ENCODE measurements around the gene IL3RA.
"Not testable (repeated sequence)": the region's sequence is repeated elsewhere in the genome, so short reads cannot be mapped to it uniquely, and the experiment has no call there.

IL3RA gene

DNA sequence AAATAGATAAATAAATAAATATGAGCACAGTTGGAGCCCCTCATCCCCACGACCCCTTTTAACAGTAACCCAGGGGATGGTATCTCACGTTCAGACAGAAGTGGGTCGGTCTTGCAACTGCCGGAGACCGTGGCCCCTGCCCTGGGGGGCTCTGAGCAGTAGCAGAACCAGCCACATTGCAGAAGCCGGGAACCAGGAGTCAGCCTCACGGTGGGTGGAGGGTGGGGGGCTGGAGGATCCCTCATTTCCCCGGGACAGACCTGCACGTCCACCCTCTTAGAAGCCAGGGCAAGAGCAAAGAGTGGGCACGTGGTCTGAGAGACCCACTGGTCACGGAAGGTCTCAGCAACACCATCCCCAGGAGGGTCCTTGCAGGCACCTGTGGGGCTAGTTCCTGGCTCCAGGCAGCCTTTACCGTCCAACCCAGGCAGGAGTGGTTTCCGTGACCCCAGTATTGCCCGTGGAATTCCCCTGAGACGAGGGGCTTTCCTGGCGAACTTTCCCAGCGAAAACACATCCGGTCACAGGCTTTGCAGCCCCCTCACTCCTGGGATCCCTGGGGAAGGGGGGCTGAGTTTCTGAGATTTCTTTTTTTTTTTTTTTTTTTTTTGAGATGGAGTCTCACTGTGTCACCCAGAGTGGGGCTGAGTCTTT is 8.8 kb upstream of the IL3RA start:
- DNase-seq (ENCODE audit: low read depth in 2 of 2, low spot score in 1 of 2) = no peak

DNA sequence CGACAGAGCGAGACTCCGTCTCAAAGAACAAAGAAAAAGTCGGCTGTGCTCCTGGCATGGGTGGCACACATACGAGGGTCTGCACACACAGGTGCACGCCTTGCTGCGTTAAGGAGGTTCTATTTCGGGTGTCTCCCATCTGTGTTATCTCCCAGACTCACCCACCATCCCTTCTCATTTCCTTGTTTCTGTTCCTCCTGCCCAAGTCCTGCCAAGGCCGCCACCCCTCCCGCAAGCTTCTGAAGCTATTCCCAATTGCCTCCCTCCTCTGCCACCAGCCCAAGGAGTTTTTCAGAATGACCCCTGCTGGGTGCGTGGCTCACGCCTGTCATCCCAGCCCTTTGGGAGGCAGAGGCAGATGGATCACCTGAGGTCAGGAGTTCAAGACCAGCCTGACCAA is 6.0 kb upstream of the IL3RA start:
- no peak for DNase-seq (ENCODE audit: low read depth in 2 of 2, low spot score in 1 of 2)

DNA sequence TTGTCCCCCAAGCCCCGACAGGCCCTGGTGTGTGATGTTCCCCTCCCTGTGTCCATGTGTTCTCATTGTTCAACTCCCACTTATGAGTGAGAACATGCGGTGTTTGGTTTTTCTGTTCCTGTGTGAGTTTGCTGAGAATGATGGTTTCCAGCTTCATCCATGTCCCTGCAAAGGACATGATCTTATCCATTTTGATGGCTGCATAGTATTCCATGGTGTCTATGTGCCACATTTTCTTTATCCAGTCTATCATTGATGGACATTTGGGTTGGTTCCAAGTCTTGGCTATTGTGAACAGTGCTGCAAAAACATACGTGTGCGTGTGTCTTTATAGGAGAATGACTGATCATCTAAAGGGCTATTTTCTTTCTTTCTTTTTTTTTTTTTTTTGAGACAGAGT is 4.2 kb upstream of the IL3RA start:
- not testable (repeated sequence) for DNase-seq (ENCODE audit: low read depth in 2 of 2, low spot score in 1 of 2)

DNA sequence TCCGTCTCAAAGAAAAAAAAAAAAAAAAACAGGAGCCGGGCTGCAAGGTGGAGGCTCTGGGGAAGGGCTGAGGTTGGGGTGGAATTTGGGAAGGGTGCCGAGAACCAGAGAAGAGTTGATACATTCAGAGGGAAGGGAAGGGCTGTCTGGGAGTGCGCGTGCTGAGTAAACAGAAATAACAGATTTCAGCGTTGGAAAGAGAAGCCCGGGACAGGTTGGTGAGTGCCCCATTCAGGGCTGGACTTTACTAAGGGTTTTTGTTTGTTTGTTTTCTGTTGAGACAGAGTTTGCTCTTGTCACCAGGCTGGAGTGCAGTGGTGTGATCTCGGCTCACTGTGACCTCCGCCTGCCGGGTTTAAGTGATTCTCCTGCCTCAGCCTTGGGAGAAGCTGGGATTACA is 1.7 kb upstream of the IL3RA start:
- DNase-seq (ENCODE audit: low read depth in 2 of 2, low spot score in 1 of 2) = no peak

DNA sequence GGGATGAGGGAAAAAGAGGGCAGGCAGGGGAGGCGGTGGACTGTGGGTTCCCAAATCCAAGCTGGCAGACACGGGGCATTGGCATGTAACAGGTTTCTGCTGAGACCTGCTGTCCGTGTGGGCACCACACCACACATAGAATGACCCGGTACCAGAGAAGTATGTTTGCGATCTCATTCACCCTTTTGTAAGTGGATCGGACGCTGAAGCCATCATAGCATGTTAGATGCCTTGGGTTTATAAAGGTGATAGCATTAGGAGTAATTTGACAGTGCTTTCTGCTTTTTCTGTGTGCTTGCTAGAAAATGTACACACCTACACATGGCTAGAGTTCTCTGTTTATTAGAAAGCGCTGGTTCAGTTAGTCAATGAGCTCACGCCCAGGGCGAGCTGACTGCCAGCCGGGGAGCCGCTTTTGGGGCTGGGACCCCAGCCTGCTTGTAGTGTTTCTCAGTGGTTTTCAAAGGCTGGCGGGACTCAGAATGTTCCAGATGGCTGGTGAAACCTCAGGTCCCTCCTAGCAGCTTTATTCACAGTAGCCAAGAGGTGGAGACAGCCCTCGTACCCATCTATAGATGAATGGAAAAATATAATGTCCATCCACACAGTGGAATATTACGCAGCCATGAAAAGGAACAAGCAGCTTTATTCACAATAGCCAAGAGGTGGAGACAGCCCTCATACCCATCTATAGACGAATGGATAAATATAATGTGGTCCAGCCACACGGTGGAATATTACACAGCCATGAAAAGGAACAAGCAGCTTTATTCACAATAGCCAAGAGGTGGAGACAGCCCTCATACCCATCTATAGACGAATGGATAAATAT is 579 bp downstream of the IL3RA start:
- DNase-seq (ENCODE audit: low read depth in 2 of 2, low spot score in 1 of 2) = no peak

DNA sequence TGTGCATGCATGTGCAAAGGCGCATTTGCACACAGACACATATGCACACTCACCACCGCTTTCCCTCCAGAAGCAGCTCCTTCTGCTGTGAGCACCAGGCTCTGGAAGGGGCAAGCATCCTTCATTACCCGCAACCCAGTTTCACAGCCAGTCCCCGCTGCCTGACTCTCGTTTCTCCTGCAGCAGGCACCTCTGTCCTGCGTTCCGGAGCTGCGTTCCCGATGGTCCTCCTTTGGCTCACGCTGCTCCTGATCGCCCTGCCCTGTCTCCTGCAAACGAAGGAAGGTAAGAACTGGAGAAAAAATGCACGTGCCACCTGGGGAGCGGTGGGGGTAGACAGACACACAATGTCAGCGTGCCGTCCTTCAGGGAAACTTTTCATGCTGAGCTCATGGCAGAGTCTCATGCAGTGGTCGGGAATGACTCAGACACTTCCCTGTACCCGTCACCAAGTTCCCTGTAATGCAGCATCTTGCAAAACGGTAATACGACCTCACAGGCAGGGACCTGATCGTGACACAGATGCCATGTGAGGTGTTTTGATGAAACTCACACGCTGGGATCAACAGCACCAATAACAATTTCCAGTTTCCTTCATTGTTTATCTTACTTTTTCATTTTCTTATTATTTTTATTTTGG is 5.1 kb downstream of the IL3RA start:
- no peak for DNase-seq (ENCODE audit: low read depth in 2 of 2, low spot score in 1 of 2)

DNA sequence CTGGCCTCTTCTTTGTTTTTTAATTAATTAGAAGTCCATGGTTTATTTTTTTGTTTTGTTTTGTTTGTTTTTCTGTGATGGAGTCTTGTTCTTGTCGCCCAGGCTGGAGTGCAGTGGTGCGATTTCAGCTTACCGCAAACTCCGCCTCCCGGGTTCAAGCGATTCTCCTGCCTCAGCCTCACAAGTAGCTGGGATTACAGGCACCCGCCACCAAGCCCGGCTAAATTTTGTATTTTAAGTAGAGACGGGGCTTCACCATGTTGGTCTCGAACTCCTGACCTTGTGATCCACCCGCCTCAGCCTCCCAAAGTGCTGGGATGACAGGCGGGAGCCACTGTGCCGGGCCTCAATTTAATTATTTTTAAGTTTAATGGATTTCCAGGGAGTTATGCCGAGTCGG is 13.0 kb downstream of the IL3RA start:
- not testable (repeated sequence) for DNase-seq (ENCODE audit: low read depth in 2 of 2, low spot score in 1 of 2)

DNA sequence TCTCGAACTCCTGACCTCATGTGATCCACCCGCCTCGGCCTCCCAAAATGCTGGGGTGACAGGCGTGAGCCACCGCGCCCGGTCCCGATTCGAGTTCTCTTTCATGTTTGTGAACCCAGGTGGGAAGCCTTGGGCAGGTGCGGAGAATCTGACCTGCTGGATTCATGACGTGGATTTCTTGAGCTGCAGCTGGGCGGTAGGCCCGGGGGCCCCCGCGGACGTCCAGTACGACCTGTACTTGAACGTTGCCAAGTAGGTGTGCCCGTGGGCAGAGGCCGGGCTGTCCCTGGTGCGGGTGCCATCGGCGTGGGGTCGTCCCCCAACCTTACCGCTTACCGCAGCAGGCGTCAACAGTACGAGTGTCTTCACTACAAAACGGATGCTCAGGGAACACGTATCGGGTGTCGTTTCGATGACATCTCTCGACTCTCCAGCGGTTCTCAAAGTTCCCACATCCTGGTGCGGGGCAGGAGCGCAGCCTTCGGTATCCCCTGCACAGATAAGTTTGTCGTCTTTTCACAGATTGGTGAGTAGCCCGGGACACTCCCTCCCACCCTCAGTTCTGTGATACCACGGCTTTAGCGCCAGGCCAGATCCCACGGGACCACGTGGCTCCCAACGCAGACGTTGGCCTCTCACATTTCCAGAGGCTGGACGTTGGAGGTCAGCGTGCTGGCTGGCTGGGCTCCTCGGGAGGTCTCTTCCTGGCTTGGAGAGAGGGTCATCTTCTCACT is 15.6 kb downstream of the IL3RA start:
- no peak for DNase-seq (ENCODE audit: low read depth in 2 of 2, low spot score in 1 of 2)

DNA sequence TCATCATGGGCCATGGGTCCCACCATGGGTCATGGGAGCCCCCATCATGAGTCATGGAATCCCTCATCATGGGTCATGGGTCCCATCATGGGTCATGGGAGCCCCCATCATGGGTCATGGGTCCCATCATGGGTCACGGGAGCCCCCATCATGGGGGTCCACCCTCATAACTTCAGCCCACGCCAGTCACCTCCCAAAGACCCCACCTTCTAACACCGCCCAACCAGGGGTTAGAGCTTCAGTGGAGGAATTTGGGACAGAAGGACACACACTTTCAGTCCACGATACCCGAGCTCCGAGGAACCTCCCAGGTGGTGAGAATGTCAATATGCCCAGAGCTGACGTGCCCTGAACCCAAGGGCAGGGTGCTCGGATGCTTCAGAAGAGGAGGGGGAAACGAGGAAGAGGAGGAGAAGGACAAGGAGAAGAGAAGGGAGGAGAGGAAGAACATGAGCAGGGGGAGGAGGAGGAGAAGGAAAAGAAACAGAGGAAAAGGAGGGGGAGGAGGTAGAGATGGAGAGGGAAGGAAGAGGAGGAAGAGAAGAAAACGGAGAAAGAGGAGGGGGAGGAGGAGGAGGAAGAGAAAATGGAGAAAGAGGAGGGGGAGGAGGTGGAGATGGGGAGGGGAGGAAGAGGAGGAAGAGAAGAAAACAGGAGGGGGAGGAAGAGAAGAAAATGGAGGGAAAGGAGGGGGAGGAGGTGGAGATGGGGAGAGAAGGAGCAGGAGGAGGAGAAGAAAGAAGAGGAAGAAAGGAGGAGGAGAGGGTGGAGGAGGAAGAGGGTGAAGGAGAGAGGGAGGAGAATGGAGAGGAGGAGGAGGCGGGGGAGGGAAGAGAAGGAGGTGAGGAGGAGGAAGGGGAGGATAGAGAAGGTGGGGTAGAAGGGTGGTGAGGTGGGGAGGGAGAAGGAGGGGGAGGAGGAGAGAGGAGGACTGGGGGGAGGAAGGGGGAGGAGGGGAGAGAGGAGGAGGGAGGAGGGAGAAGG is 17.7 kb downstream of the IL3RA start:
- DNase-seq (ENCODE audit: low read depth in 2 of 2, low spot score in 1 of 2) = no peak

DNA sequence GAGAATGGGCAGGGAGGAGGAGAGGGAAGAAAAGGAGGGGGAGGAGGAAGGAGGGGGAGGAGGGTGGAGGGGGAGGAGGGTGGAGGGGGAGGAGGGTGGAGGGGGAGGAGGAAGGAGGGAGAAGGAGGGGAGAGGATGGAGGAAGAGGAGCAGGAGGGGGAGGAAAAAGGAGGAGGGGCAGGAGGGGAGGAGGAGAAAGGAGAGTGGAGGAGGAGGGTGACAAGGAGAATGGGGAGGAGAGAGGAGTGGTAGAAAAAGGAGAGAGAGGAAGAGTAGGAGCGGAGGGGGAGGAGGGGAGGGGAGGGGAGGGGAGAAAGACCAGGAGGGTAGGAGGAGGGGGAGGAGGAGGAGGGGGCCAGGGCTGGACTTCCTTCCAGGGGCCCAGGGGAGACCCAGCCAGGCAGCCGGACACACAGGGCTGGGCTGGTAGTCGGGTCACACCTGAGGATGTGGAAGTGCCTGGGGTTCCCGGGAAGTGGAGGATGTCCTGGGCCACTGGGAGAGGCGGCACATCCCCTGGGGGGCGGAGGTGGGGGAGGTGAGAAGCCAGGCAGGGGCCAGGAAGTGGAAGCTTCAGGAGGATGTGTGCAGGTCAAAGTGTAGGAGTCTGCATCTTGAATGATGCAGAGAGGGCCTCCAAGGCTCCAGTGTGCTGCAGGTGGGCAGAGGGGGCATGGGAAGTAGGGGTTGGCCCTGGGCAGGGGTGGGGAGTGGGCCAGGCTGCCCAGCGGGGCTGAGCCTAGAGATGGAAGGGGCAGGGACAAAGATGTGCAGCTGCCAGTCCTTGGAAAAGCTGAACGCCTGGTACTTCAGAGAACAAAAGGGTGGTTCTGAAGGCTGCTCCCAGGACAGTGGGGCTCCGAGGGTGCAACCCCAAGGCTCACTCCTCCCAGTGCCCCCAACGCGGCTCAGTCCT is 18.8 kb downstream of the IL3RA start:
- no peak for DNase-seq (ENCODE audit: low read depth in 2 of 2, low spot score in 1 of 2)

DNA sequence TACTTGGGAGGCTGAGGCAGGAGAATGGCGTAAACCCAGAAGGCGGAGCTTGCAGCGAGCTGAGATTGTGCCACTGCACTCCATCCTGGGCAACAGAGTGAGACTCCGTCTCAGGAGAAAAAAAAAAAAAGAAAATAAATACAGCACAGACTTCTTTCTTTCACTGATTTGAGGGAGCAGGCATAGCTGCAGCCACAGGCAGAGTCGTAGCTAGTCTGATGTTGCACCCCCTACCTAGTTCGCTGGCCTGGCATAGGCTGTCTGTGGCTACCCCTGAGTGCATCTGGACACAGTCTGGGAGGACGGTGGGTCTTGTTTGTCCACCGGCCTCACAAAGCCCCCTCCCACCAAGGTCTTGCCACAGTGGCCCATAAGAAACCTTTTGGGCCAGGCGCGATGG is 21.4 kb downstream of the IL3RA start:
- no peak for DNase-seq (ENCODE audit: low read depth in 2 of 2, low spot score in 1 of 2)

DNA sequence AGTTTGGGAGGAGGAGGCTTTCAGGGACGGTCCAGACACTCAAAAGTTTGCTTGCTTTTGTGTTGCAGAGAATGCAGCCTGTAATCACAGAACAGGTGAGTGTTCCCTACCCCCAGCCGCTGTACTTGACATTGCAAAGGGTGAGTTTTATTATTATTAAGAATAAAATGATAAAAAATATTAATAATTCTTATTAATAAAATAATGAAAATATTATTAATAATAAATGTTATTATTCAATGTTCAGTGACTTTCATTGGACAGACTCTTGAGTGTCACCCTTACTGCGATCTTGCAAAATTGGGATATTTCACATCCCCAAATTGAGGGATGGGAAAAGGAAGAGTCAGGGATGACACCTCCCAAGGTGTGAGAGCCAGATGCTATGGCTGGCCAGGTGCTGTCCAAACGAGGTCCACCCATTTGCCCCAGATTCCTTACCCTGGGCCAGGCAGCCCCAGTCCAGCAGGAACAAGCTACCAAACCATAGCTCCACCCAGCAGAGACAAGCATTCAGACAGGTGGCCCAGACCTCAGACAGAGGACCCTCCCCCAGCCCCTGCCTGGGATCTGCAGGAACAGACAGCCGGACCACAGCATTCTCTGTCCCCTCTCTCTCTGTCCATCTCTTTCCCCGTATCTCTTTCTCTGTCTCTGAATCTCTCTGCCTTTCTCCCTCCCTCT is 22.4 kb downstream of the IL3RA start:
- DNase-seq (ENCODE audit: low read depth in 2 of 2, low spot score in 1 of 2) = no peak

DNA sequence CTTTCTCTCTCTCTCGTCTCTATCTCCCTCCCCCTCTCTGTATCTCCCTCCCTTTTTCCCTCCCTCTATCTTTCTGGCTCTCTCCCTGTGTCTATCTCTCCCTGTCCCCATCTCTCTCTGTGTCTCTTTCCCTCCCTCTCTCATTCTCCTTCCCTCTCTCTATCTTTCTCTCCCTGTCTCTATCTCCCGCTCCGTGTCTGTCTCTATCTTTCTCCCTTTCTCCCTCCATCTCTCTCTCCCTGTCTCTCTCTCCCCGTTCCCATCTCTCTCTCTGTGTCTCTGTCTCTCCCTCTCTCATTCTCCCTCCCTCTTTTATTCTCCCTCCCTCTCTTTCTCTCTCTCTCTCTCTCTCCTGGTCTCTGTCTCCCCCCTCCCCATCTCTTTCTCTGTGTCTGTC is 22.9 kb downstream of the IL3RA start:
- no peak for DNase-seq (ENCODE audit: low read depth in 2 of 2, low spot score in 1 of 2)

DNA sequence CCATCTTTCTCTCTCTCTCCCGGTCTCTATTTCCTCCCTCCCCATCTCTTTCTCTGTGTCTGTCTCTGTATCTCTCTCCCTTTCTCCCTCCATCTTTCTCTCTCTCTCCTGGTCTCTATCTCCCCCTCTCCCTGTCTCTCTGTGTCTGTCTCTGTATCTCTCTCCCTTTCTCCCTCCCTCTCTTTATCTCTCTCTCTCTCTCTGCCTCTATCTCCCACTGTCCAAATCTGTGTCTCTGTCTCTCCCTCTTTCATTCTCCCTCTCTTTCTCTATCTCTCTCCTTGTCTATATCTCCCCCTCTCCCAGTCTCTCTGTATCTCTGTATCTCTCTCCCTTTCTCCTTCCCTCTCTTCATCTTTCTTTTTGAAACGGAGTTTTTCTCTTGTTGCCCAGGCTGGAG is 23.6 kb downstream of the IL3RA start:
- DNase-seq (ENCODE audit: low read depth in 2 of 2, low spot score in 1 of 2) = no peak

DNA sequence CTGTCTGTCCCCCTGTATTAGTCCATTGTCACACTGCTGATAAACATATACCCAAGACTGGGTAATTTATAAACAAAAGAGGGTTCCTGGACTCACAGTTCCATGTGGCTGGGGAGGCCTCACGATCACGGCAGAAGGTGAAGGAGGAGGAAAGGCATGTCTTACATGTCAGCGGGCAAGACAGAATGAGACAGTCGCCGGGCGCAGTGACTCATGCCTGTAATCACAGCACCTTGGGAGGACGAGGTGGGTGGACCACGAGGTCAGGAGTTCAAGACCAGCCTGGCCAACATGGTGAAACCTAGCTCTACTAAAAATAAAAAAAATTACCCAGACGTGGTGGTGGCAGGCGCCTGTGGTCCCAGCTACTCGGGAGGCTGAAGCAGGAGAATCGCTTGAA is 24.7 kb downstream of the IL3RA start:
- no peak for DNase-seq (ENCODE audit: low read depth in 2 of 2, low spot score in 1 of 2)

DNA sequence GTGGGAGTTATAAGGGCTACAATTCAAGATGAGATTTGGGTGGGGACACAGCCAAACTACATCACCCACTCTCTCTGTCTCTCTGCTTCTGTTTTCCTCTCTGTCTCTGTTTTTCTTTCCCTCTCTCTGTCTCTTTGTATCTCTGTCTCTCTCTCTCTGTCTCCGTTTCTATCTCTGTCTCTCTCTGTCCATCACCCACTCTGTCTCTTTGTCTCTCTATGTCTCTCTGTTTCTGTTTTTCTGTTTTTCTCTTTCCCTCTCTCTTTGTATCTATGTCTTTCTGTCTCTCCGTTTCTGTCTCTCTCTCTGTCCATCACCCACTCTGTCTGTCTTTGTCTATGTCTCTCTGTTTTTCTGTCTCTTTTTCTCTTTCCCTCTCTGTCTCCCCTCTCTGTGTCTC is 25.3 kb downstream of the IL3RA start:
- no peak for DNase-seq (ENCODE audit: low read depth in 2 of 2, low spot score in 1 of 2)

DNA sequence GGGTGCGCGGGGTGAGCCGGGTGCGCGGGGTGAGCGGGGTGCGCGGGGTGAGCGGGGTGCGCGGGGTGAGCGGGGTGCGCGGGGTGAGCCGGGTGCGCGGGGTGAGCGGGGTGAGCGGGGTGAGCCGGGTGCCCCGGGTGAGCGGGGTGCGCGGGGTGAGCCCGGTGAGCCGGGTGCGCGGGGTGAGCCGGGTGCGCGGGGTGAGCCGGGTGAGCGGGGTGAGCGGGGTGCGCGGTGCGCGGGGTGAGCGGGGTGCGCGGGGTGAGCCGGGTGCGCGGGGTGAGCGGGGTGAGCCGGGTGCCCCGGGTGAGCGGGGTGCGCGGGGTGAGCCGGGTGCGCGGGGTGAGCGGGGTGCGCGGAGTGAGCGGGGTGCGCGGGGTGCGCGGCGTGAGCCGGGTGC is 29.8 kb downstream of the IL3RA start:
- DNase-seq (ENCODE audit: low read depth in 2 of 2, low spot score in 1 of 2) = not testable (repeated sequence)

DNA sequence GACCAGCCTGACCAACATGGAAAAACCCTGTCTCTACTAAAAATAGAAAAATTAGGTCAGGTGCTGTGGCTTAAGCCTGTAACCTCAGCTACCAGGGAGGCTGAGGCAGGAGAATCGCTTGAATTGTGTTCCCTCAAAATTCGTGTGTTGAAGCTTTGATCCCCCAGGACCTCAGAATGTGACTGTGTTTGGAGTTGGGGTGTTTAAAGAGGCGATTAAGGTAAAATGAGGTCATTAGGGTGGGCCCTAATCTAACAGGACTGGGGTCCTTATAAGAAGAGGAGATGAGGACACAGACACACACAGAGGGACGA is 31.8 kb downstream of the IL3RA start:
- no peak for DNase-seq (ENCODE audit: low read depth in 2 of 2, low spot score in 1 of 2)

DNA sequence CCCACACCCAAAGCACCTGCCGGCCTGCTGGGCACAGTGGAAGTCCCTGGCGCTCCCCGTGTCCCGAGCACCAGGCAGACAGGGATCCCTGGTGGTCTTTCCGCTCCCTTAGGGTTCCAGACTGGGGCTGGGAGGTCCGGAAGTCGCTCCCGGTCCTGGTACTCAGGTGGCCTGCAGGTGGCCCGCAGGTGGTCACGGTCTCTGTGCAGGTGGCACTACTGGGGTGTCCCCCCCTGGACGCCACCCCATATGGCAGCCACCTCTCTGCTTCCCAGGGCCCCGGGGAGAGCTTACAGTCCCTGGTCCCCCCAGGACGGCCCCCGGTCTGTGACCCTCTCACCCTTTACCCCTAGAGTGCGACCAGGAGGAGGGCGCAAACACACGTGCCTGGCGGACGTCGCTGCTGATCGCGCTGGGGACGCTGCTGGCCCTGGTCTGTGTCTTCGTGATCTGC is 41.7 kb downstream of the IL3RA start:
- no peak for DNase-seq (ENCODE audit: low read depth in 2 of 2, low spot score in 1 of 2)

Data from stimulated activated CD8-positive, alpha-beta memory T cell treated with anti-CD3 and anti-CD28 coated beads, Interleukin-4, amount 100 ng/mL, for 4 hours (primary cell).